GM21737 (cell line): Measurements from ENCODE around the gene MUC12.
"Not testable (repeated sequence)": the region's sequence is repeated elsewhere in the genome, so short reads cannot be mapped to it uniquely, and the experiment has no call there.

Experiments used
- ATAC-seq: cut with Tn5 transposase; IDR thresholded peaks from one replicate; pipeline ENCODE4 v1.9.1; 2021; ENCODE audit warnings: mild to moderate bottlenecking, moderate library complexity; ENCODE audit not compliant: unreplicated experiment

MUC12 gene

GRCh38 chr7:101059620-101059942, 90.2 kb downstream of the MUC12 start:
- no peak for ATAC-seq

DNA sequence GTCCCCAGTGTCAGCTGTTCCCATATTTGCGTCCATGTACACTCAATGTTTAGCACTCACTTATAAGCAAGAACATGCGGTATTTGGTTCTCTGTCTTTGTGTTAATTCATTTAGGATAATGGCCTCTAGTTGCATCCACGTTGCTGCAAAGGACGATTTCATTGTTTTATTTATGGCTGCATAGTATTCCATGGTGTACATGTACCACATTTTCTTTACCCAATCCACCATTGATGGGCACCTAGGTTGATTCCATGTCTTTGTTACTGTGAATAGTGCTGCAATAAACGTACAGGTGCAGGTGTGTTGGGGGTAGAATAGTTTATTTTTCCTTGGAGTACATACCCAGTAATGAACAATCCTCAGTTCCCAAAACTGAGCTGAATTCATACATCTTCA, 91.6 kb downstream of the MUC12 start:
- ATAC-seq, result no peak

- not testable (repeated sequence) for ATAC-seq
Observed at GRCh38 chr7:101064176-101064550, 94.8 kb downstream of the MUC12 start.

DNA sequence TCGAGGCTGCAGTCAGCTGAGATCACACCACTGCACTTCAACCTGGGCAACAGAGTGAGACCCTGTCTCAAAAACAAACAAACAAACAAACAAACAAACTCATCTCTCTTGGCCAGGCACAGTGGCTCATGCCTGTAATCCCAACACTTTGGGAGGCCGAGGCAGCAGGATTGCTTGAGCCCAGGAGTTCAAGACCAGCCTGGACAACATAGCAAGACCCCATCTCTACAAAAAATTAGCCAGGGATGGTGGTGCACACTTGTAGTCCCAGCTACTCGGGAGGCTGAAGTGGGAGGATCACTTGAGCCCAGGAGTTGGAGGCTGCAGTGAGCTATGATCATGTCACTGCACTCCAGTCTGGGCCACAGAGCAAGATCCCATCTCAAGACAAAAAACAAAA, 95.8 kb downstream of the MUC12 start:
- not testable (repeated sequence) for ATAC-seq

DNA sequence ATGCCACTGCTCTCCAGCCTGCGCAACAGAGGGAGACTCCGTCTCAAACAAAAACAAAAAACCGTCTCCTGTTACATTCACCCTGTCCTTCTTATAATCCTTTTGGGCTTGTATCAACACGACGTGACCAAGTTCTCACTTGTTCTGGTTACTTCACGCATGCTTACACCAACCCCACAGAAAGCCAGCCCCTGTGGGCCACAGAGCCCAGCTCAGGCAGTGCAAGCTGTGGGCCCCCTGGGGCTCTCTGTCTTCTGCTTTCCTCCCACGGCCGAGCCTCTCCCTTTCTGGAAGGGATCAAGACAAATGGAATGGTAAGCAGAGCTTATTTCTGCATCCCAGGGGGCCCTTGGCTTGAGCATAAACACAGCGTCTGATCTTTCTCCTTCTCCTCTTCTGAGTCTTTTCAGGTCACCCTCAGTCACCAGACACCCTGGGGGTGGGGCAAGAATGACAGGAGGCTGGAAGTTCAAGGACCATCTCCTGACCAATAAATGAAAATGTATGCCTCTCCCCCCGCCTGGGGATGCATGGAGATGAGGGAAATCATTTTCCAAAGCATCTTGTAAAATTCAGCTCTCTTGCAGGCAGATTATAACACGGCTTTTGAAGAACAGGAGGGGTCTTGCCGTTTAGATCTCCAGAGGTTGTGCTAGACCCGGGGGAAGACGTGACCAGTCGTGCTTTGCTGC, 96.9 kb downstream of the MUC12 start:
- ATAC-seq, result no peak

DNA sequence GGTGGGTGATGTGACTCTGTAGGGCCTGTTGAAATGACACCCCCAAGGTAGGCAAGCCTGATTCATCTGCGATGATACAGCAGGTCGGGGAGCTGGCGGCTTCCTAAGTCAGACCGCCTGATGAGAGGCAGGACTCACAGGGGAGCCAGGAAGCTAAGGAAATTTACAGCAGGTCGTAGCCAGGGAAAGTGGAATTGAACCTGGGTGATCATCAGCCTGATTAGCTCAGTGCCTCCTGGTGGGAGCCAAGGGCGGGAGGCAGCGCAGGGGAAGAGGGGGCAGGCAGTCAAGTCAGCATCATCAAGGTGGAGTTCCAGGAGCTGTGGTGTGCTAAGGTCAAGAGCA, 97.4 kb downstream of the MUC12 start:
- no peak for ATAC-seq

GRCh38 chr7:101068401-101068800, 99.0 kb downstream of the MUC12 start:
- ATAC-seq, result no peak
